ENCODE results near the gene MFSD2A.

DNA sequence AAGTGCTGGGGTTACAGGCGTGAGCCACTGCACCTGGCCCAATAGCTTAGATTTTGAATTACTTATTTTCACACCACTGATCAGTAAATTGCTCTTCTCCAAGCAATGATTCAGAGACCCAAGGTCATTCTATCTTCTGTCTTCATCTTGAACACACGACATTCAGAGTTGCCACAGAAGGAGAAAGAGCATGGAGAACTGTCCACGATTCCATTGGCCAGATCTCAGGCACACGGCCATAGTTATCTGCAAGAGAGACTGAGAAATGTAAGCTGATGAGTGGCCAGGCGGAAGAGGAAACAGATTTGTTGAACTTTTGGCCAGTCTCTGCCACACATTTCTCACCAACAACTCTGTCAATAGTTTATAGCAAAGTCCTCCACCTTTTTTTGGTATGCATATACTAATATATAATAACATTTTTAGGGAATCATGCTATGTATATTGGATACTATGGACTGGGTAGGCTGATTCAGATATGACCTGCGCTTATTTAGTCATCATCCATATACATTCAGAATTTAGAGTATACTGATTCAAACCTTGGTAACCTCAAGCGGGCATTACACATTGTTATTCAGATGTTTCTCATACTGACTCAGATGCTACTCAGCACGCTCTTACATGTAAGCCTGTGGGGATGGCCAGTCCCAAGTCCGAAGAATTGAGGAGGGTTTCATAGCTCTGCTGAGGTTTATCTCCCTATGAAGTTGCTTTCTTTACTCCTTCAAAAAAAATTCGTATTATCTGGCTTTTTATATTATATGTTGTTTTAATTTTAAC, 60.1 kb downstream of the MFSD2A start:
- TF ChIP-seq, protein P1, sequence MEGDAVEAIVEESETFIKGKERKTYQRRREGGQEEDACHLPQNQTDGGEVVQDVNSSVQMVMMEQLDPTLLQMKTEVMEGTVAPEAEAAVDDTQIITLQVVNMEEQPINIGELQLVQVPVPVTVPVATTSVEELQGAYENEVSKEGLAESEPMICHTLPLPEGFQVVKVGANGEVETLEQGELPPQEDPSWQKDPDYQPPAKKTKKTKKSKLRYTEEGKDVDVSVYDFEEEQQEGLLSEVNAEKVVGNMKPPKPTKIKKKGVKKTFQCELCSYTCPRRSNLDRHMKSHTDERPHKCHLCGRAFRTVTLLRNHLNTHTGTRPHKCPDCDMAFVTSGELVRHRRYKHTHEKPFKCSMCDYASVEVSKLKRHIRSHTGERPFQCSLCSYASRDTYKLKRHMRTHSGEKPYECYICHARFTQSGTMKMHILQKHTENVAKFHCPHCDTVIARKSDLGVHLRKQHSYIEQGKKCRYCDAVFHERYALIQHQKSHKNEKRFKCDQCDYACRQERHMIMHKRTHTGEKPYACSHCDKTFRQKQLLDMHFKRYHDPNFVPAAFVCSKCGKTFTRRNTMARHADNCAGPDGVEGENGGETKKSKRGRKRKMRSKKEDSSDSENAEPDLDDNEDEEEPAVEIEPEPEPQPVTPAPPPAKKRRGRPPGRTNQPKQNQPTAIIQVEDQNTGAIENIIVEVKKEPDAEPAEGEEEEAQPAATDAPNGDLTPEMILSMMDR (IDR thresholded peaks at IDR 0.05; ENCODE audit: low read depth, low read length, poor library complexity, severe bottlenecking), result no peak
- TF ChIP-seq EZH2phosphoT487 (IDR thresholded peaks at IDR 0.05; ENCODE audit: borderline replicate concordance, low read length), result no peak
